ENCODE data around the gene IMMP2L.

The IMMP2L gene

DNA sequence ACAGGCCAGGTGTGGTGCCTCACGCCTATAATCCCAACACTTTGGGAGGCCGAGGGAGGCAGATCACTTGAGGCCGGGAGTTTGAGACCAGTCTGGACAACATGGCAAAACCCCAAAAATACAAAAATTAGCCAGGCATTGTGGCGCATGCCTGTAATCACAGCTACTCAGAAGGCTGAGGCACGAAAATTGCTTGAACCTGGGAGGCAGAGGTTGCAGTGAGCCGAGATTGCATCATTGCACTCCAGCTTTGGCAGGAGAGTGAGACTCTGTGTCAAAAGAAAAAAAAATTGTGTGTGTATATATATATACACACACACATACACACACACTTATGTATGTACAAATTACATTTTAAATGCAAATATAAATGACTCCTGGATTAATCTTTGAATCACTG, 548.2 kb downstream of the IMMP2L start:
- DNase-seq (ENCODE audit: low read depth) = no peak
- H3K4me3 ChIP-seq (ENCODE audit: low read length) = no peak overlapping the region
- TF ChIP-seq, protein P1, sequence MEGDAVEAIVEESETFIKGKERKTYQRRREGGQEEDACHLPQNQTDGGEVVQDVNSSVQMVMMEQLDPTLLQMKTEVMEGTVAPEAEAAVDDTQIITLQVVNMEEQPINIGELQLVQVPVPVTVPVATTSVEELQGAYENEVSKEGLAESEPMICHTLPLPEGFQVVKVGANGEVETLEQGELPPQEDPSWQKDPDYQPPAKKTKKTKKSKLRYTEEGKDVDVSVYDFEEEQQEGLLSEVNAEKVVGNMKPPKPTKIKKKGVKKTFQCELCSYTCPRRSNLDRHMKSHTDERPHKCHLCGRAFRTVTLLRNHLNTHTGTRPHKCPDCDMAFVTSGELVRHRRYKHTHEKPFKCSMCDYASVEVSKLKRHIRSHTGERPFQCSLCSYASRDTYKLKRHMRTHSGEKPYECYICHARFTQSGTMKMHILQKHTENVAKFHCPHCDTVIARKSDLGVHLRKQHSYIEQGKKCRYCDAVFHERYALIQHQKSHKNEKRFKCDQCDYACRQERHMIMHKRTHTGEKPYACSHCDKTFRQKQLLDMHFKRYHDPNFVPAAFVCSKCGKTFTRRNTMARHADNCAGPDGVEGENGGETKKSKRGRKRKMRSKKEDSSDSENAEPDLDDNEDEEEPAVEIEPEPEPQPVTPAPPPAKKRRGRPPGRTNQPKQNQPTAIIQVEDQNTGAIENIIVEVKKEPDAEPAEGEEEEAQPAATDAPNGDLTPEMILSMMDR (conservative IDR thresholded peaks at IDR 0.05; ENCODE audit: low read depth, low read length) = no peak

DNA sequence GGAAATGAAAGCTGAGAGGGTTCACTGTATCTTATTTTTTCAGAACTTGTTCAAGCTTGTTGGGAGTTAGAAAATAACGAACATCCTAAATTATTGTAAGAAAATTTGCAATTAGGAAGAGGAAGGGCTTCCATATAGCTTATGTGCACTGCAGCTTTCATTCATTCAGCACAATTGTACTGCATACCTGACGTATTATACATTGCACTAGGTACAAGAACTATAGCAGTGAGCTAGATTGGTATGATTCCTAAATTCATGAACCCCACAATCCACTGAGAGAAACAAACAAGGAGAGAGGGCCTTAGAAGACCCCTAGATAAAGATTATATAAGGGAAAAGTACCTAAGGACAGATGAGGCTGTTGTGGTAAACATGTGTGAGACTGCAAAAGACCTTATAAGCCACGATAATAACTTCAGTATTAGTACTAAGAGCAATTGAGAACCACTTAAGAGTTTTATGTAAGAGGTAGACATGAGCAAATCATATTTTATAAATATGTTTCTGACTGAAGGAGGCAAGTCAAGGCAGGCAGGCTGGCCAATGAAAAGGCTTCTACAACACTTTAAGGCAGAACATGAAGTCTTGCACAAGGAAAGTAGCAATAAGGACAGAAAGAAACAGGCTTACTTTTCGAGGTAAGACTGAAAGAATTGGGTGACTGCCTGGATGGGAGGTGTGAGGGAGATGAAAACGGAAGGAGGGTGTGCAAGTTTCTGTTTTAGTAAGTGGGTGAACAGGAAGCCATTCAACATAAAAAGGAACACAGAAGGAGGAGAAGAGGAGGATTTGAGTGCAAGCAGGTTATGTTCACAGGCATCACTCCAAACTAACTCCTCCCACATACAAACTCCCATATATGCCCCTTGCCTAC, 549.3 kb downstream of the IMMP2L start:
- TF ChIP-seq, protein P1 (conservative IDR thresholded peaks at IDR 0.05; ENCODE audit: low read depth, low read length) = no peak
- no peak overlapping the region for H3K4me3 ChIP-seq (ENCODE audit: low read length)
- no peak for DNase-seq (ENCODE audit: low read depth)

DNA sequence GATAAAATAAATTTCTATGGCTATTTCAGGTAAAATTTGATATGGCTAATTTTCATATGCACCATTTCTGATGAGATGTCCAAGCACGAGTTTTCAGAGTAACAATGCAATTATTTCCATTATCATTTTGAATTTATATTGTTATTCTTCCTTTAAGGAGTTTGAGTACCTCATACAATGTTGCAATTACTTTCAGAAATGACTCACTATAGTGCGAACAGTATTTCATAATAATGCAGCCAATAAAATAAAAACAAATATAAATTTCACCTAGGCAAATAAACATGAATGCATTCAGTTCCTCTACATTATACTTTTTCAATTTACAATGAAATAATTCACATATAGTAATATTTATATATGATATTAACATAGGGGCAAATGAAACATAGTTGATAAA, 550.1 kb downstream of the IMMP2L start:
- no peak for DNase-seq (ENCODE audit: low read depth)
- H3K4me3 ChIP-seq (ENCODE audit: low read length) = no peak overlapping the region
- TF ChIP-seq, protein P1 (conservative IDR thresholded peaks at IDR 0.05; ENCODE audit: low read depth, low read length) = no peak

DNA sequence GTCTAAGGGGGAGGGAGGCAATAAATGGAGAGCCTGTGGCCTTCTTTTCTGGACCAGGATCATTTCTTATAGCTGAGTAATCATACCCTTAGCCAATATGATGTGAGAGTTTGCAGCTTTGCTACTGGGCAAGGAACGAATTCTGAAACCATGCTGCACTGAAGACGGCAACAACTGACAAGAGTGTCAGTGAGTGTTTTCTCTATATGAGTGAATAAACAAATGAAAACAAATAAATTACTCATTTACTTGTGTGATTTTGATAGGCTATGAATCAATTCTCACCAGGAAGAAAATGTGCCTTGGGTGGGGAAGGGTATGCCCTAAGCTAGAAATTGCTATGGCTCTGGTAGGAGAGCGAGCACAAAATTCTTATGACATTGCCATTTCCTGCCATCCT, 550.8 kb downstream of the IMMP2L start:
- DNase-seq (ENCODE audit: low read depth) = no peak
- H3K4me3 ChIP-seq (ENCODE audit: low read length) = no peak overlapping the region
- TF ChIP-seq, protein P1 (conservative IDR thresholded peaks at IDR 0.05; ENCODE audit: low read depth, low read length) = no peak

DNA sequence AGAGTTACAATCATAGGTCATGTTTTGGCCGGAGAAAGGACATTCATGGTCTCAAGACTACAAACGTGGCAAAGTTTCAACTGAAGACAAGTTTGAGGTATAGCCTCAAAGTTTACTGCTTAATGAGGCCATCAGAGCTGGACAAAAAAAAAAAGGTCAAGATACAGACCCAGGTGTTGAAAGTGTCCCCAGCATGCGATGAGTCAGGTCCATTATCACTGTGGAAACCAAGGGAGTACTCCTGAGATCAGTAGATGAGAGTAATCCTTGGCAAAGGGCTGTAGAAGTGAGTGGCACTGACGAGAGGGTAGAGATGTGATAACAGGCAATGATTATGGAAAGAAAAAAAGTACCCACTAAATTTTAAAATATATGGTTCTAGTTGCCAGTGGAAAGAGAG, 551.5 kb downstream of the IMMP2L start:
- H3K4me3 ChIP-seq (ENCODE audit: low read length) = no peak overlapping the region
- TF ChIP-seq, protein P1 (conservative IDR thresholded peaks at IDR 0.05; ENCODE audit: low read depth, low read length) = no peak
- DNase-seq (ENCODE audit: low read depth) = no peak

DNA sequence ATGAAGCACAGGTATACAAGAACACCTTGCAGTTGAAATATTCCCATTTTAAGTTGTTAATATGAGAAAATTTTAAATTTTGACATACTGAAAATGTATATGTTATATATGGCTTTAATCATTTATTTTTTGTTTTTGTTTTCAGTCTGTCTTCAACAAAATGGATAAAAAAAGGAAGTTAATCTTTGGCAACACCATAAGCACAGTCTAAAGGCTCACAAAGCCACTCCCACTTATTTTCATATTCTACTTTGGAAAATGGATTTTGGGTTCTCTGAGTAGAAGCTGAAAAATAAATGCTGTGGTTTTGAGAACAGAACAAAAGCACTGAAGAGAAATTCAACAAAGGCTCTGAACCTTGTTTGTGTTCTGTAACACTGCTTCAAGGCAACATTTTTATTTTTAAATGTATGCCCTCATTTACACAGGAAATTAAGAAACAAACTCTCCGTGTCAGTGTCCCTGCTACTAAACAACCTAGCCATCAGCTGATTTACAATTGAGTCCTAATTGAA, 552.7 kb downstream of the IMMP2L start:
- no peak overlapping the region for H3K4me3 ChIP-seq (ENCODE audit: low read length)

More for the DNA sequence above, 552.7 kb downstream of the IMMP2L start:
- TF ChIP-seq, protein P1 (conservative IDR thresholded peaks at IDR 0.05; ENCODE audit: low read depth, low read length) = no peak
- no peak for DNase-seq (ENCODE audit: low read depth)

All from retinal pigment epithelial cell (primary cell).